HEK293 (cell line): ENCODE data around the gene TAS1R3.

Experiments used
- AEBP2 ChIP-seq: fragments of 450-650 bp; formaldehyde crosslinking; IDR thresholded peaks from 2 replicates; pipeline ENCODE4 v1.5.1; 2016; ENCODE audit warnings: missing biosample characterization, missing genetic modification characterization, borderline replicate concordance
- BCL11B ChIP-seq: fragments of 450-650 bp; formaldehyde crosslinking; IDR thresholded peaks from 2 replicates; pipeline ENCODE4 v1.5.1; 2016; ENCODE audit warnings: low read depth, missing biosample characterization, missing genetic modification characterization
- GFI1B ChIP-seq: fragments of 450-650 bp; formaldehyde crosslinking; IDR thresholded peaks from 2 replicates; pipeline ENCODE4 v1.5.1; 2016; ENCODE audit warnings: missing biosample characterization, missing genetic modification characterization
- GLI2 ChIP-seq: fragments of 450-650 bp; formaldehyde crosslinking; IDR thresholded peaks from 2 replicates; pipeline ENCODE4; 2017; ENCODE audit warnings: missing biosample characterization, missing genetic modification characterization, low read depth, borderline replicate concordance
- IKZF3 ChIP-seq: fragments of 450-650 bp; IDR thresholded peaks from 2 replicates; pipeline ENCODE4 v1.5.0; 2018; ENCODE audit warnings: missing biosample characterization, mild to moderate bottlenecking, missing genetic modification characterization, moderate library complexity
- MEIS1 ChIP-seq: sonication (generic); formaldehyde crosslinking; IDR thresholded peaks from 2 replicates; pipeline ENCODE4 v1.8.1; 2022; ENCODE audit warnings: missing genetic modification reagents, mild to moderate bottlenecking, borderline replicate concordance
- SALL2 ChIP-seq: fragments of 450-650 bp; formaldehyde crosslinking; IDR thresholded peaks from 2 replicates; pipeline ENCODE4 v1.5.0; 2017; ENCODE audit warnings: missing biosample characterization, mild to moderate bottlenecking, missing genetic modification characterization, borderline replicate concordance
- SP3 ChIP-seq: fragments of 450-650 bp; formaldehyde crosslinking; IDR thresholded peaks from 2 replicates; pipeline ENCODE4 v1.5.1; 2016; ENCODE audit warnings: missing biosample characterization, missing genetic modification characterization
- YY1 ChIP-seq: fragments of 450-650 bp; formaldehyde crosslinking; IDR thresholded peaks from 2 replicates; pipeline ENCODE4 v1.5.1; 2018; ENCODE audit warnings: missing biosample characterization, missing genetic modification characterization
- ZBTB20 ChIP-seq: fragments of 450-650 bp; formaldehyde crosslinking; IDR thresholded peaks from 2 replicates; pipeline ENCODE4 v1.5.1; 2016; ENCODE audit warnings: missing biosample characterization, missing genetic modification characterization
- ZBTB6 ChIP-seq: fragments of 450-650 bp; formaldehyde crosslinking; IDR thresholded peaks from 2 replicates; pipeline ENCODE4 v1.5.1; 2017; ENCODE audit warnings: missing biosample characterization, missing genetic modification characterization
- ZFP69B ChIP-seq: fragments of 450-650 bp; formaldehyde crosslinking; IDR thresholded peaks from 2 replicates; pipeline ENCODE4 v1.5.1; 2016; ENCODE audit warnings: missing biosample characterization, missing genetic modification characterization
- ZNF114 ChIP-seq: fragments of 450-650 bp; formaldehyde crosslinking; IDR thresholded peaks from 2 replicates; pipeline ENCODE4 v1.5.0; 2017; ENCODE audit warnings: missing biosample characterization, missing genetic modification characterization
- ZNF146 ChIP-seq: fragments of 450-650 bp; formaldehyde crosslinking; IDR thresholded peaks from 2 replicates; pipeline ENCODE4 v1.5.1; 2016; ENCODE audit warnings: missing biosample characterization, missing genetic modification characterization
- ZNF184 ChIP-seq: fragments of 450-650 bp; IDR thresholded peaks from 2 replicates; pipeline ENCODE4 v1.5.1; 2018; ENCODE audit warnings: missing biosample characterization, mild to moderate bottlenecking, missing genetic modification characterization
- ZNF19 ChIP-seq: fragments of 450-650 bp; formaldehyde crosslinking; IDR thresholded peaks from 2 replicates; pipeline ENCODE4; 2016; ENCODE audit warnings: missing biosample characterization, missing genetic modification characterization, low read depth
- ZNF221 ChIP-seq: fragments of 450-650 bp; formaldehyde crosslinking; IDR thresholded peaks from 2 replicates; pipeline ENCODE4 v1.5.1; 2017; ENCODE audit warnings: missing biosample characterization, missing genetic modification characterization, borderline replicate concordance
- ZNF248 ChIP-seq: fragments of 450-650 bp; formaldehyde crosslinking; IDR thresholded peaks from 2 replicates; pipeline ENCODE4 v1.5.1; 2017; ENCODE audit warnings: missing biosample characterization, missing genetic modification characterization
- ZNF266 ChIP-seq: fragments of 450-650 bp; formaldehyde crosslinking; IDR thresholded peaks from 2 replicates; pipeline ENCODE4 v1.5.1; 2016; ENCODE audit warnings: missing biosample characterization, missing genetic modification characterization, low read depth
- ZNF311 ChIP-seq: fragments of 450-650 bp; formaldehyde crosslinking; IDR thresholded peaks from 2 replicates; pipeline ENCODE4 v1.5.1; 2017; ENCODE audit warnings: missing biosample characterization, missing genetic modification characterization, borderline replicate concordance
- ZNF362 ChIP-seq: fragments of 450-650 bp; formaldehyde crosslinking; IDR thresholded peaks from 2 replicates; pipeline ENCODE4 v1.5.1; 2016; ENCODE audit warnings: missing biosample characterization, missing genetic modification characterization
- ZNF416 ChIP-seq: fragments of 450-650 bp; formaldehyde crosslinking; IDR thresholded peaks from 2 replicates; pipeline ENCODE4 v1.5.1; 2016; ENCODE audit warnings: missing biosample characterization, missing genetic modification characterization
- ZNF513 ChIP-seq: fragments of 450-650 bp; IDR thresholded peaks from 2 replicates; pipeline ENCODE4 v1.5.1; 2018; ENCODE audit warnings: missing biosample characterization, missing genetic modification characterization
- ZNF521 ChIP-seq: fragments of 450-650 bp; formaldehyde crosslinking; IDR thresholded peaks from 2 replicates; pipeline ENCODE4 v1.5.1; 2017; ENCODE audit warnings: missing biosample characterization, mild to moderate bottlenecking, missing genetic modification characterization
- ZNF549 ChIP-seq: fragments of 450-650 bp; IDR thresholded peaks from 2 replicates; pipeline ENCODE4 v1.5.1; 2018; ENCODE audit warnings: missing biosample characterization, missing genetic modification characterization, mild to moderate bottlenecking, inconsistent platforms, moderate library complexity
- ZNF621 ChIP-seq: fragments of 450-650 bp; formaldehyde crosslinking; IDR thresholded peaks from 2 replicates; pipeline ENCODE4 v1.5.1; 2017; ENCODE audit warnings: missing biosample characterization, missing genetic modification characterization
- ZNF626 ChIP-seq: fragments of 450-650 bp; sonication (Bioruptor Pico); formaldehyde crosslinking; IDR thresholded peaks from 2 replicates; pipeline ENCODE4 v1.5.1; 2018; ENCODE audit warnings: missing biosample characterization, missing genetic modification characterization, inconsistent platforms
- ZNF645 ChIP-seq: fragments of 450-650 bp; formaldehyde crosslinking; IDR thresholded peaks from 2 replicates; pipeline ENCODE4; 2016; ENCODE audit warnings: missing biosample characterization, missing genetic modification characterization
- ZNF654 ChIP-seq: fragments of 450-650 bp; formaldehyde crosslinking; IDR thresholded peaks from 2 replicates; pipeline ENCODE4 v1.5.1; 2016; ENCODE audit warnings: low read depth, missing biosample characterization, missing genetic modification characterization
- ZNF660 ChIP-seq: fragments of 450-650 bp; IDR thresholded peaks from 2 replicates; pipeline ENCODE4 v1.5.1; 2018; ENCODE audit warnings: missing biosample characterization, mild to moderate bottlenecking, missing genetic modification characterization
- ZNF768 ChIP-seq: fragments of 450-650 bp; formaldehyde crosslinking; IDR thresholded peaks from 2 replicates; pipeline ENCODE4 v1.5.1; 2018; ENCODE audit warnings: missing biosample characterization, mild to moderate bottlenecking, missing genetic modification characterization
- ZNF792 ChIP-seq: fragments of 450-650 bp; formaldehyde crosslinking; IDR thresholded peaks from 2 replicates; pipeline ENCODE4 v1.5.1; 2016; ENCODE audit warnings: missing biosample characterization, missing genetic modification characterization
- ZSCAN16 ChIP-seq: fragments of 450-650 bp; formaldehyde crosslinking; IDR thresholded peaks from 2 replicates; pipeline ENCODE4 v1.5.1; 2016; ENCODE audit warnings: missing biosample characterization, missing genetic modification characterization
- ZXDB ChIP-seq: fragments of 450-650 bp; formaldehyde crosslinking; IDR thresholded peaks from 2 replicates; pipeline ENCODE4 v1.5.1; 2016; ENCODE audit warnings: missing biosample characterization, missing genetic modification characterization

Gene TAS1R3

GRCh38 chr1:1353389-1354151 is 22.5 kb downstream of the TAS1R3 start (continued):
- peak; percentile 81 for TF ChIP-seq ZBTB20 (tag by site-specific recombination)
- no peak for TF ChIP-seq ZNF146 (tag by site-specific recombination)
- TF ChIP-seq ZNF416 (tag by site-specific recombination): no peak
- no peak for TF ChIP-seq ZNF521 (tag by site-specific recombination)
- TF ChIP-seq ZNF513 (tag by site-specific recombination): no peak
- TF ChIP-seq ZNF792: no peak
- TF ChIP-seq ZNF248: no peak
- TF ChIP-seq ZNF549: no peak
- TF ChIP-seq SP3 (tag by site-specific recombination): no peak
- no peak for TF ChIP-seq GLI2 (tag by site-specific recombination)
- TF ChIP-seq ZNF311 (tag by site-specific recombination): no peak
- TF ChIP-seq AEBP2 (tag by site-specific recombination): no peak
- TF ChIP-seq ZNF626: no peak
- no peak for TF ChIP-seq ZNF266
- TF ChIP-seq ZNF362 (tag by site-specific recombination): no peak
- no peak for TF ChIP-seq ZBTB6
- TF ChIP-seq MEIS1 (CRISPR knock-in tag): no peak
- no peak for TF ChIP-seq ZNF654
- no peak for TF ChIP-seq GFI1B (tag by site-specific recombination)
- no peak for TF ChIP-seq ZNF660
- TF ChIP-seq ZXDB (tag by site-specific recombination): peak; percentile 49
- no peak for TF ChIP-seq ZSCAN16 (tag by site-specific recombination)
- no peak for TF ChIP-seq YY1 (tag by site-specific recombination)
- TF ChIP-seq ZNF645 (tag by site-specific recombination): no peak
- no peak for TF ChIP-seq ZNF221 (tag by site-specific recombination)
- TF ChIP-seq BCL11B (tag by site-specific recombination): no peak
- no peak for TF ChIP-seq ZNF184 (tag by site-specific recombination)
- no peak; the same call in 1 of the 2 replicates for TF ChIP-seq IKZF3 (tag by site-specific recombination)
- no peak for TF ChIP-seq ZNF621 (tag by site-specific recombination)
- no peak for TF ChIP-seq ZNF19 (tag by site-specific recombination)
- no peak for TF ChIP-seq ZFP69B
- no peak for TF ChIP-seq ZNF114 (tag by site-specific recombination)
- no peak for TF ChIP-seq ZNF768 (tag by site-specific recombination)
- TF ChIP-seq SALL2 (tag by site-specific recombination): no peak
